ENCODE measurements around the gene HECTD4.
A peak's percentile ranks its signal among the peaks of the same experiment; 100 is the strongest.

The HECTD4 gene

DNA sequence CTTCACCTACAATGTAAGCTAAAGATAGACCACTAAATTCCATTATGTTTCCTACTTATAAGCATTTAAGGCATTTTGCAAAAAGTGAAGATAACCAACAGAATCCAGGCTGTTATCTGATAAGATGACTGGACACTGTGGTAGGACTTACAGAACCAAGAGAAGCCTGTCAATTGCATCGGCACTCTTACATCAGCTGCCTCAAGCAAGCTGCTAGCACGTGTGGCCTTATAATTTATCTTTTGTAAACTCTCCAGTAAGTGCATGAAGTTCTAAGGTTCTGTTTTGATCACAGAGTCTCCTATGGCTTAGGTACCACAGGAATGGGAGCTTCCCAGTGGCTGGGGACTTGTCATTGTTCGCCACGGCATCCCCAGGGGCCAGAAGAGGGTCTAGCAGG, 168.2 kb downstream of the HECTD4 start:
- no peak for DNase-seq

DNA sequence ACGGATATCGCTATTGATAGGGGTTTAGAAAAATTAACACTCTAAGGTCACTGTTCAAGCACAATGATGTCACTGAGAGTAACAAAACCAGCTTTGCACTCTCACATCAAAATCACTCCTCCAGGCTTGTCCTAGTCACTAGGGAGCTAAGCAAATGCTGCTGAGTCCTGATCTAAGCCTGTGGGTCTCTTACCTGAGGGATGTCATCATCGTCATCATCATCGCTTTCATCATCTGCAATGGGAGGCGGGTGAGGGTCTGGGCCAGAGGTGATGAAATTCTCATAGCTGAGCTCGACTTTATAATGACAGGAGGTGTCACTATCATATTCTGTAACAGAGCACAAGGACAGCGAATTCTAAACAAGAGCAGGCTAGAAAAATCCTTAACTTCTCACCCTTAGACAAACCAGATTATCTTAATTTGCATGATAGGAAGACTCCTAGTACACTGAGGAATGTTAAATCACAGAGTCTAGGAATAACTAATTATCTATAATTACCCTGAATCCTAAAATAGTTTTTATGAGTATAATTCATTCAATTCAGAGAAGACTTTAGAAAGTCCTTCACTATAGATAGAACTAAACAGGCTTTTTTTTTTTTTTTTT, 173.8 kb downstream of the HECTD4 start:
- DNase-seq: no peak

DNA sequence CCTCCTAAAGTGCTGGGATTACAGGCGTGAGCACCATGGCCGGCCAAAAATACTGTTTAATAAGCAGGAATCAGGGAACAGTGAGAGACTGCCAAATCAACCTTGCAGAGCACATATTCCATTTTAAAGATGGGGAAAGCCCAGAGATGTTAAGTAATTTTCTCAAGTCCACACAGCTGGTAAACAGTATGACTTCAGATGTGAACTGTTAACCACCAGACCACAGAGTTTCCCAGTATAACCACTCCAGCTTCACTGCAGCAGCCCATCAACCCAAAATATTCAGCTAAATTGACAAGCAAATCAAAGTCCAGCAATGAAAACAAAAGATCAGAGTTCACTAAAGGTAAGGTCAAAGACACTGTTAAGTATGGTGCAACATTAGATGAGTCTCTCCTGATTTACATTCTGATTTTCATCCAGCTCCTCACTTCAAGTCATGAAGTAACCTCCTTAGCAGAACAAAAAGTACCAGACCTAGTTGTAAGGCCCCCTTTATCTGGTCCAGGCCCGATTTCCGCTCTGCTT, 174.8 kb downstream of the HECTD4 start:
- DNase-seq: no peak

DNA sequence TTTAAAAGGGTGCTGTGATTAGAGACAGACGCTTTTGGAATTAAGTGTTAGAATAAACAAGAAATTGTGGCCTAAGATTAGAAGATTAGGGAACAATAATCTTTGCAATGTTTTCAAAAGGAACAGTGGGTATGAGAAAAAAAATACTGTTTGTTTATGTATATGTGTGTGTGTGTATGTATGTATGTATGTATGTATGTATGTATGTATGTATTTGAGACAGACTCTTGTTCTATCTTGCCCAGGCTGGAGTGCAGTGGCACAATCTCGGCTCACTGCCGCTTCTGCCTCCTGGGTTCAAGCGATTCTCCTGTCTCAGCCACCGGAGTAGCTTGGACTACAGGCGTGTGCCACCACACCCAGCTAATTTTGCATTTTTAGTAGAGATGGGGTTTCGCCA, 175.3 kb downstream of the HECTD4 start:
- DNase-seq: no peak

DNA sequence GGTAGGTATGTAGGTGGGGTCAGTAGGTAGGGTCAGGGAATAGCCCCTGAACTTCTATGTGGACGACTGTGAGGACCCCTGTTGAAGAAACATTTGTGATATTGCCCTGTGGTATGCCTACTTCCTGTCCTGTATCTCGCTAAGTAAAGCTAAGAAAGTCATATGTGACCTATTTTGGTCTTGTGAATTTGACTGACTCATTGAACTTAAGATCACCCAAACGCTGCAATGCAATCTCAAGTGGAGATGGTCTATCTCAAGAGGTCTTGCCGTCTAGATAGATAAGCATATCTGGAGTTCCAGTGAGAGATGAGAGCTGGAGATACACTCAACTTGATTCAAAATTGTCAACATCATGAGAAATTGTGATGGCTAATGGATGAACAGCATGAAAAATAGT, 183.1 kb downstream of the HECTD4 start:
- no peak for DNase-seq

DNA sequence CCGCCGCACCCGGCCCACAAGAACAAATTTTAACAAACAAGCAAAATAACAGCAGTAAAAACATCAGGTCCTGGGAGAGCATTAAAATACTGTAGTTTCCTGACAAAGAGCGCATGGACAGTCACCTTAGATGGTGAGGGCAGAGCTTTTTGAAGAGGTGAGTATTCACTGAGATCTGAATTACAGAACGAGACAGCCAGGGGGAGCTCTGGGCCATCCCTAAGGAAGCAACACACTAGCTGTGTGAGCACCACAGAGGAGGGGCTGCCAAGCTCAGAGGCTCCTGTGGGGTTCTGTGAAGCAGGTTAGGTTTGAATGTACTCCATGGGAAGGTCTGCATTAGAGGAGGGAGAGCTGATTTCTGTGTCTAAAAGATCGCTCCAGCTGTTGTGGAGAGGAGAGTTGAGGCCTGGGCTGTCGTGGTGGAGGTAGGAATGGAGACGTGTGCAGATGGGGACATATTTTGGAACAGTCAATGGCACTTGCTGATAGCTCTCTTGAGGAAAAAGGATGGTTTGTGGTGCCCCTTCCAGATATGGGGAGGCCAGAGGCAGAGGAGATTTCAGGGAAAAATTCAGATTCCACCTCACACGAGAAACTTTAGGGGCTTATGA, 184.0 kb downstream of the HECTD4 start:
- DNase-seq: peak in 34 of 56 donors; percentile 4 to 76 (median 26)

DNA sequence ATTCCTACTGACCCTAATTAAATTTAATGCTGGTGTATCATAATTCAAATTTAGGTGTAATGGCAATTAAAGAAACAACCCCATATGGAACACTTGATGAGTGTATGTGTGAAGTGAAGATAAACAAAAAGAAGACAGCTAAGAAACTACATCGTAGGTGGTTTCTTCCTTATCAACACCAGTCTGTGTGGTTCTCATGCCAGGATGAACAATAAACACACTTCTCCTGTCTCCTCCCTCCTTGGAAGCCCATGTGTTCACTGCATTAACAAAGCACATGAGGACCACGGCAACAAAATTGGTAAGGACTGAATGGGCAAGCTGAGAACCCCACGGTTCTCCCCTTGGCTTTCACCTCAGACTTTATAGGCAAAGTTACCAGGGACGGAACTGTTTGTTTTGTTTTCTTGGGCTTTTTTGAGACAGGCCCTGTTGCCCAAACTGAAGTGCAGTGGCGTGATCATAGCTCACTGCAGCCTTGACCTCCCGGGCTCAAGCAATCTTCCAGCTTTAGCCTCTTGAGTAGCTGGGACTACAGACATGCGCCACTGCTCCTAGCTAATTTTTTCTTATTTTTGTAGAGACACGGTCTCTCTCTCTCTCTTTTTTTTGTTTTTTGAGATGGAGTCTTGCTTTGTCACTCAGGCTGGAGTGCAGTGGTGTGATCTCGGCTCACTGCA, 185.9 kb downstream of the HECTD4 start:
- no peak for DNase-seq

DNA sequence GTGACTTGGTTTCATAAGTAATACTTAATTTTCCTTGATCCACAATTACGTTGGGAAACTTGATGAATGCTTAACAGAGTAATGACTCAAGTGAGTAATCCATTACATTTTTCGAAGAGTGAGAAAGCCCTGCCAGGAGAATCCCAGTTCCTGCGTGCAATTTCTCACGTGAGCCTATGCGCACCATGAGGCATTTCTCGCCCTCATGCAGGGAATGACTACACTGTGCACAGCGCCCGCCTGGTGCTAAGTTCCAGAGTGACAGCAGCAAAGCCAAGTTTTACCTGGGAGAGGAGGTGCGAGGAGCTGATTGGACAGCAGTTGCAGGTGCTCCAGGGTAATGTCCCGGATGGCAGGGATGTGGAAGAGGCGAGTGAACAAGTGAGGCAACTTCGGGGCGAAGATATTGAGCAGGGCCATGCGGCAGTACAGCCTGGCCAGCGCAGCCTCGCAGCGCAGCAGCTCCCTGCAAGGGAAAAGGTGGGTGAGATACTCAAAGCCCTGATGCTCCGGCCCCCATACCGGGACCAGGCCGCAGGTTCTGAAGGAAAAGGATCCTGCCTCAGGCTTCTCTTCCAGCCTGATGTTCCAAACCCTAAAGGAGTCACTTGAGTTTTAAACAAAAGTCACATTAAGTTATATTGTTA, 187.5 kb downstream of the HECTD4 start:
- peak in 7 of 56 donors; percentile 18 to 41 (median 29) for DNase-seq

DNA sequence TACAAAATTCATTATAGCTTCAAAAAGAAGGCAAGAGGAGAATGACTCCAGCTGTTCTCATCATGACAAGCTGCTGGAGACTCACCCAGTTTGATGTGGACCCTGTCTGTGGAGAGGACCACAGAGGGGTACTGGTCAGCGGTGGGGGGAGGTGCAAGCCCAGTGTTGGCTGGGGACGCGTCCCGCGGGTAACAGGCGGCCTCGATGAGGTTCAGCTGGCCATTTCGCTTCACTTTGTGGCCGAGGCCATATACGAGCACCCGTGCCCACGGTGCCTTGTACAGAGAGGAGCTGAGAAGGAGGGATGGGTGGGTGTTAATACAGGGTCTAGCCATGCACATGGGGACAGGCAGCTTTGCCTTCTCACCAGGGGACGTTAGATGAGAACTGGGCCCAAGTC, 189.8 kb downstream of the HECTD4 start:
- DNase-seq: no peak

DNA sequence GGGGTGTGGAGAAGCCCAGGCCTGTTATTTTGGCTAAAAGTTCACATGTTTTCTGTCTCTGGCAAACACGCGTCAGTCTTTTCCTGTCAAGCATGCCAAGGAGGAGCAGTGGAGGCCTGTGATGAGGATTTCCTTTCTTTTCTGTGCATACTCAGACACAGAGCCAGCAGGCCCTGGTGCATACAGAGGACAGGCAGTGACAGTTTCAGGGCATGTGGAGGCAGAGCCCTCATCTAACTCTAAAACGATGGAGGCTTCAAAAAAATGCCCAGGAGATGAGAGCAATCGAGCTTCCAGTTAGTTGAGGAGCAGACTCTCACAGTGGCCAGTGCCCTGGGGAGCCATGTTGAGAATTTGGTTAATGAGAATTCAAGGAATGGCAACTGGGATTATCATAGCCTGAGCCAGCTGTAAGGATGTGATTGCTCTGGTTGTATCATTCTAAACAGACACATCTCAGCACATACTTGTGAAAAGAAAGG, 190.3 kb downstream of the HECTD4 start:
- no peak for DNase-seq

DNA sequence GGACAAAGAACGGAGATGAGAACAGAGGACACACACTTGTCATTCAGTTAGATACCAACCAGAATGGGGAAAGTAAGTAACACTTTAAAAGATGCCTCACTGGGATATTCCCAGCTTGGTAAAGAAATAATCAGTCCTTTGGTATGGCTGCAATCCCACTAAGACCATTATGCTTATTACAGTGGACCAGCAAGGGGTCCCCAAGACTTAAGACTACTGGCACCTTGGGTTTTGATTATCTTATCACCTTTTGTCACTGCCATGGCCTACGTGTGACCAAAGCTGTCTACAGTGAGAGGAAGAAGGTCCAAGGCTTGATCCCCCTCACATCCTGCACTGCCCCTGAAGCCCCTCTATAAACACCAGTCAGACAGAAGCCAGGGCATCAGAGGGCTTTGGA, 191.0 kb downstream of the HECTD4 start:
- DNase-seq: no peak

DNA sequence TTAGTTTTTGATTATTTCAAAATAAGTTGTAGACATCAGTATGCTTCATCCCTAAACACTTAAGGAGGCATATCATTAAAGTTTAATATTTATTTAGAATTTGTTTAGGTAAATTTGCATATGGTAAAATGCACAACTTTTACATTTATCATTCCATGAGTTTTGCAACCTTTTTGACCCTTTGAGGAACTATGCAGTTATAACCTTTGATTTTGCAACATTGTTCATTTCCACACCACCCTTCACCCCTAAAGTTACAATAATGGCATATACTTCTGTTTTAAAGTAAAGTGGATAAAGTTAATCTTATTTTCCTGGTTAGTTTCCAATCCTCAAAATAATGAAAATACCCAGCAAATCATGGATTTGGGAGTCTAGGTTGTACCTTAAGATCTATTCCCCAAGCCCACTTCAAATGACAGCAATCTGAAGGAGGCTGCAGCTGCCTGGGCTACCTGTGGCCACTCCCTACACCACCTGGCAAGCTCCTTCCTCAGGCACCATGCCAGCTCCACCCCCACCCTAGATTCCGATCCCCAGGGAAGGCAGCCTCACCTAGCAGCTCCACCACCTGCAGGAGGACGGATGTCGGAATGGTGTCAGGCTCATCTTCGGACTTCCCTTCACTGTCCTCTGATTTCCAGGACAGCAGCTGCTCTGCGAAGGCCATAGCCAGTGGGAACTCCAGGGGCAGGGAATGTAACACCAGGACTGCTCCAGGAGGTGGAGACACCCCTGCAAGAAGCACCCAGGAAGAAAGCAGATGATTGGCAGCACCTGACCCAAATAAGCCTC, 191.8 kb downstream of the HECTD4 start:
- no peak for DNase-seq

DNA sequence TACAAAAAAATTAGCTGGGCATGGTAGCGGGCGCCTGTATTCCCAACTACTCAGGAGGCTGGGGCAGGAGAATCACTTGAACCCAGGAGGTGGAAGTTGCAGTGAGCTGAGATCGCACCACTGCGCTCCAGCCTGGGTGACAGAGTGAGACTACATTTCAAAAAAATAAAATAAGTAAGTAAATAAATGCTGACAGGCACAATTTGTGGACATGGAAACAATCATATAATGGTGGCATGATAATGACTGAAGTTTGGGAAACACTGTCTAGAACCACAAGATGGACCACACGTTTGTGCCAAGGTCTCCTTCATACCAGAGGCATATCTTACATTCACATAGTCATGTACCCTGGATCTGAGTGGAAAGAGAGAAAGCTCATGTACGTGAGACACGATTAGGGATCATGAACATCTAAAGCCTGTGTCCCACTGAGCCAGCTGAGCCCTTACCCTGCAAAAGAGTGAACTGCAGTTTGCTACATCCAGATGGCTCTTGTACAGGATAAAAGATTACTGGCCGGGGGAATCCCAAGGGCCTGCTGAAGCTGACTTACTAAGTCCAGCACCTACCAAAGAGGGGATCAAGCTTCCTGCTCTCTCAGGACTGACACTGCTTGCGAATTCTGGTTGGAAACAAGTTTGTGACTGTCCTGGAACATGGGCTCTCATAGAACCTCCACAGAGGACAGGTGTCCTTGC, 194.0 kb downstream of the HECTD4 start:
- no peak for DNase-seq

DNA sequence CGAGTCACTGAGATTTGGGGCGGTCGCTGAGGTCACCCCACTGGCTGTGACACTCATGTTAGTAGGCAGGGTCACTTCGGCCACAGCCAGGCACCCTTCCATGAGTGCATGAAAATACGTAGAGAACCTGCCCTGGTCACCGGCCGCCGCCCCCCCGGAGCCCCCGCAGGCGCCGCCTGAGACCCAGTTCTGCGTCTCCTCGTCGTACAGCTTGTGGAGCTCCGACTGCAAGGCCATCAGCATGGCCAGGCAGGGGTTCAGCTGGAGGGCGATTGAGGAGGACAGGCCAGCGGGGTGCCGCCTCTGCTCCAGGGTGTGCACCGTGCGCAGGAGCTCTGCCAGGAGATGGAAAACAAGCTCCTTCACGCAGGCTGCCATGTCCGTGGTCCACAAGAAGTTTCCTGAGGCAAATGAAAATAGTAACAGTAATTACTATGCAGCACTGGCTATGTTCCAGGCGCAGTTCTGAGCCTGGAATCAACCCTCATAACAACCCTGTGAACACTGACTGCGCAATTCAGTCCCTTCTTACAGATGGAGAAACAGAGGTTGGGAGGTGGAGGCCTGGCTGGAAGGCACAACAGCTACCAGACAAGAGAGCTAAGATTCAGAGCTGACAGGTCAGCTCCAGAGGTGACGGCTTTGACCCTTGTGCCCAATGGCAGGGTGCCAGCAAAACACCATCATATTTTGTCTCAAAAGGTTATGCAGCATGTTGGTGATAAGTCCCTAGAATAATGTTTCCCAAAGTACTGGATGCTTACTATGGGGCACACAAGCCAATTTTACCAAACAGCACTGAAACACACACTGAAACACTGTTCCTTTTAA, 196.9 kb downstream of the HECTD4 start:
- DNase-seq: peak in 6 of 56 donors; percentile 7 to 49 (median 32)

DNA sequence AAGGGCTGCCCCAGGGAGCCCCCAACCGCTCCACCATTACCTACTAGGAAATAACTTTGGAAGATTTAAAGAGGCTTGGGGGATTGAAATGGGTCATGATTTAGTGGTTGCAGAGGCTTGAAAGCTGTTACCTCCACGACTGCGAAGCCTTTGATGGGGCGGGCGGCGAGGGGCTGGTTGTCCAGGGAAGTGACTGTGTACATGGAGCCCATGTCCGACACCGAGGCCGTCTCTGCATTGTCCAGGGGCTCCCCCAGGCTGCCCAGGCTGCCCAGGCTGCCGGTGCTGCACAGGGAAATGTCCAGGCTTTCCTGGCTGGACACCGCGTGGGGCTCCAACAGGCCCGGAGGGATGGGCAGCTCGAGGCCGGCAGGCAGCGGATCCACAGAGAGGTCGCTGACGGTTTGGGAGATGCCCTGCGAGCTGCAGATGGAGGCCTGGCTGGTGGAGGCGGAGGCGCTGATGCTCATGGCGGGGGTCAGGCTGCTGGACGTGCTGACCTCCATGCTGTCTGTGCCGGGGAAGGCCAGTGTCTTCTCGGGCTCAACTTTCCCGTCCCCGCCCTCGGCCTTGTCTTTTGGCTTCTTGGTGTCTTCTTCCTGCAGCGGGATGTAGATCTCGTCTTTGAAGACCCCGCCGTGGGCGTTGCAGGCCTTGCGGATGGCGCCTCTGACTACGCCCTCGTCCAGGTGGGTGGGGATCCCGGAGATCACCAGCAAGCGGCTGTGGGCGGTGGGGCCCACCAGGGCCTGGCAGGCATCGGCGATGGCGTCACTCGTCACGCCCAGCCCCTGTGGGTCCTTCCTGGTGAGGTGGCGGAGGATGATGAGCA, 198.0 kb downstream of the HECTD4 start:
- no peak for DNase-seq

DNA sequence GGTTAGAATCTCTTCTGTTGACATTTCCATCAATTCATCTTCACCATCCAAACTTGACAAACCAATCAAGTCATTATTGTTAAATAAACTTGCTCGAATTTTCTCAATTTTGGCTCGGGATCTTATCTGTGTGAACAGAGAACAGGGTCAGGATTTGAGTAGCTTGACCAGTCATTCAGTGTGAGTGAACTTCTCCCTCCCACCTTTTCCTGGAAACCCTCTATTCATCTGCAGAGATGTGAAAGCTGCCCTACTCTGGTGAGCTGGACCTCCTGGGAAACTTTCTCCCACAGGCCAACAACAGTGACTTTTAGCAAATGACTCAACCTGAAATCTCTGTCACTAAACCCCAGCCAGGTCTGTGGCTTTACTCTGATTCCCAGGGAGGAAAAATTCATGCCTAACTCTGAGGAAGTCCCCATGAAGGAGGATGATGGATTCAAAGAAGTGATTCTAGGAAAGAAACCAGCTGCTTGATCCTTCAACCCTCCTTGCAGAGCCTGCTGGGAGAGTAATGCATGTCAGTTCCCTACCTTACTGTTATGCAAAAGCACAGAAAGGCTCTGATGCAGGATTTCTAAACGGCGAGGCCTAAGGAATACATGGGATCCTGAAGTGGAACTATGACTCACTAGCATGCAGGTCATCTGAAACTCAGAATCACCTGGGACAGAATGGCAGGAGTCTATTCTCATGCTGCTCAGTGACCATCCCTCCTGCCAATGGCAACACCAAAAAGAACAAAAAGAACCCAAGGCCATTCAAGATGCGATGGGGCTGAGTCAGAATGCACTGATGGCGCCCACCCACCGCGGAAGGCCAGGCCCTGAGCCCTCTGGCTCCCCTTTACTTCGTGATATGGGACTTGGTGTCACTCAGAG, 198.8 kb downstream of the HECTD4 start:
- DNase-seq: peak in 7 of 56 donors; percentile 6 to 47 (median 14)

DNA sequence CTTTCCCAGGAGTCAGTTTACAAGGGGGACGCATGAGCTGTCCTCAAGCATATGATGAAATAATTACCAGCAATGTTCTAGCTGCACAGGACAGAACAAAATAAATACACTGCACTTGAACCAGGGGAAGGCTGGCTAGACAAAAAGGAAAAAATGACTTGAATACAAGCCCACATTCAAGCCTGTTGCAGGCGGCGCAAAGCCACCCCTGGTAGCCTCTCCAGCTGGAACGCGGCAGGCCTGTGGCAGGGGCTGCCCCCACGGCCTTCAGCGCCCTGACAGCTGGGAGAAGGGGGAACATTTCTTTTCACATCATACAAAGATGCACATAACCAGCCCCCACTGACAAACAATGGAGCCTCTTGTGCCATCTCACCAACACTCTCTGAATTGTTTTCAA, 199.7 kb downstream of the HECTD4 start:
- peak; percentile 16 to 97 (median 88) for DNase-seq

DNA sequence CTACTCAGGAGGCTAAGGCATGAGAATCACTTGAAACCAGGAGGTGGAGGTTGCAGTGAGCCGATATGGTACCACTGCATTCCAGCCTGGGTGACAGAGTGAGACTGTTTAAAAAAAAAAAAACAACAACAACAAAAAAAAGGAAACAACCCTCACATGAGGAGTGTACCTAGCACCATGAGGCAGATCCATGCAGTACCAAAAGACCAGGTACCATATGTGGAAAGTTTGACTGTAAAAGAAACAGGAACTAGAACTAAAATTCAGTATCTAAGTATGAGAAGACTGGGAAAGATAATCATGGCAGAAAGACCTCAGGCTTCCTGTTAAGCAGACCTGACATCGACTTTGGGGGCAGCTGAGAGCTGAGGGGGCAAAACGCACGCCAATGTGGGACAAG, 201.8 kb downstream of the HECTD4 start:
- no peak for DNase-seq

All from nucleus accumbens (tissue), 56 donors.